ENCODE results near the gene ARFIP1. TPM values are rescaled to one million over a fixed set of nuclear protein-coding genes. Genes with fewer than 3 reads are reported as not detected.

ARFIP1 gene
- polyA plus RNA-seq, 1 donor from 2014 or later: 35.1 TPM

- Histone ChIP-seq H3K9me3 (ENCODE audit: low read length) (no peaks in the 10 kb centered on the region), H3F3A (ENCODE audit: insufficient read depth, low read length, poor library complexity, severe bottlenecking) (no peaks in the 10 kb centered on the region), H3K4me3 (ENCODE audit: low read length) (no peak overlapping the region), H3K4me2 (ENCODE audit: low read length) (no peak overlapping the region), H3K36me3 (ENCODE audit: insufficient read depth, low read length) (no peaks in the 10 kb centered on the region), H3K9me2 (ENCODE audit: insufficient read depth, low read length) (no peaks in the 10 kb centered on the region), H3K27ac (ENCODE audit: low read length) (no peak overlapping the region), H3K79me2 (replicated peaks; ENCODE audit: insufficient read depth, low read length) (no peaks in the 10 kb centered on the region), H4K20me1 (ENCODE audit: insufficient read depth) (no peaks in the 10 kb centered on the region), H3K27me3 (ENCODE audit: insufficient read depth, low read depth, low read length) (no peaks in the 10 kb centered on the region), H3K9ac (ENCODE audit: low read length) (no peak overlapping the region), H2AFZ (ENCODE audit: low read depth, low read length) (no peak overlapping the region)
- TF ChIP-seq TAF1 (IDR thresholded peaks at IDR 0.05; ENCODE audit: low read depth): no peak
- TF ChIP-seq EP300 (conservative IDR thresholded peaks at IDR 0.05; ENCODE audit: poor library complexity, severe bottlenecking): no peak
- no peak for TF ChIP-seq SMC3 (conservative IDR thresholded peaks at IDR 0.05; ENCODE audit: poor library complexity)
- no peak for TF ChIP-seq REST (IDR thresholded peaks at IDR 0.05; ENCODE audit: borderline replicate concordance)
- no peak for TF ChIP-seq MXI1 (conservative IDR thresholded peaks at IDR 0.05; ENCODE audit: poor library complexity, severe bottlenecking)
- no peak for TF ChIP-seq EZH2 (IDR thresholded peaks at IDR 0.05; ENCODE audit: borderline replicate concordance, insufficient read depth, low read length, poor library complexity, severe bottlenecking)
- TF ChIP-seq CTCF (IDR thresholded peaks at IDR 0.05; ENCODE audit: poor library complexity, severe bottlenecking): no peak
- TF ChIP-seq POLR2AphosphoS5 (IDR thresholded peaks at IDR 0.05): no peak
- no peak for TF ChIP-seq RAD21 (conservative IDR thresholded peaks at IDR 0.05)
Measured at GRCh38 chr4:152901205-152901604, 121.5 kb downstream of the ARFIP1 start.

GRCh38 chr4:152903658-152904057 lies 123.9 kb downstream of the ARFIP1 start:
- TF ChIP-seq CTCF (IDR thresholded peaks at IDR 0.05; ENCODE audit: poor library complexity, severe bottlenecking): no peak
- TF ChIP-seq REST (IDR thresholded peaks at IDR 0.05; ENCODE audit: borderline replicate concordance): no peak
- no peak for TF ChIP-seq SMC3 (conservative IDR thresholded peaks at IDR 0.05; ENCODE audit: poor library complexity)
- TF ChIP-seq RAD21 (conservative IDR thresholded peaks at IDR 0.05): no peak
- no peak for TF ChIP-seq EP300 (conservative IDR thresholded peaks at IDR 0.05; ENCODE audit: poor library complexity, severe bottlenecking)
- TF ChIP-seq POLR2AphosphoS5 (IDR thresholded peaks at IDR 0.05): no peak
- TF ChIP-seq EZH2 (IDR thresholded peaks at IDR 0.05; ENCODE audit: borderline replicate concordance, insufficient read depth, low read length, poor library complexity, severe bottlenecking): no peak
- no peak for TF ChIP-seq TAF1 (IDR thresholded peaks at IDR 0.05; ENCODE audit: low read depth)
- no peak for TF ChIP-seq MXI1 (conservative IDR thresholded peaks at IDR 0.05; ENCODE audit: poor library complexity, severe bottlenecking)
- no peak overlapping the region for H3K27ac ChIP-seq (ENCODE audit: low read length)
- H3K79me2 ChIP-seq (replicated peaks; ENCODE audit: insufficient read depth, low read length): no peaks in the 10 kb centered on the region
- no peaks in the 10 kb centered on the region for H3K36me3 ChIP-seq (ENCODE audit: insufficient read depth, low read length)
- no peak overlapping the region for H3K9ac ChIP-seq (ENCODE audit: low read length)
- no peaks in the 10 kb centered on the region for H3K9me3 ChIP-seq (ENCODE audit: low read length)
- H3K27me3 ChIP-seq (ENCODE audit: insufficient read depth, low read depth, low read length): no peaks in the 10 kb centered on the region
- no peak overlapping the region for H2AFZ ChIP-seq (ENCODE audit: low read depth, low read length)
- H4K20me1 ChIP-seq (ENCODE audit: insufficient read depth): no peaks in the 10 kb centered on the region
- no peak overlapping the region for H3K4me2 ChIP-seq (ENCODE audit: low read length)
- no peaks in the 10 kb centered on the region for H3K9me2 ChIP-seq (ENCODE audit: insufficient read depth, low read length)
- H3F3A ChIP-seq (ENCODE audit: insufficient read depth, low read length, poor library complexity, severe bottlenecking): no peaks in the 10 kb centered on the region
- no peak overlapping the region for H3K4me3 ChIP-seq (ENCODE audit: low read length)
